ENCODE data around the gene CCDC88C.

The CCDC88C gene

GRCh38 chr14:91375720-91376452, 41.7 kb downstream of the CCDC88C start:
- Histone ChIP-seq H2BK12ac (ENCODE audit: low read length) (no peak overlapping the region), H3K27ac (ENCODE audit: low read depth, low read length) (no peak overlapping the region), H3K9me3 (ENCODE audit: insufficient read depth, low read depth, low read length) (no peaks in the 10 kb centered on the region), H3K27me3 (ENCODE audit: insufficient read depth, low read length) (no peaks in the 10 kb centered on the region), H3K79me1 (ENCODE audit: low read length) (no peaks in the 10 kb centered on the region), H3K18ac (ENCODE audit: low read length) (no peak overlapping the region), H3K4me3 (ENCODE audit: low read depth, low read length) (no peak overlapping the region), H3K14ac (ENCODE audit: low read length) (no peak overlapping the region), H2AFZ (ENCODE audit: insufficient read depth, low read length, poor library complexity) (no peak overlapping the region), H3K79me2 (ENCODE audit: control insufficient read depth, insufficient read depth, low read length, poor library complexity) (no peaks in the 10 kb centered on the region), H3K4ac (ENCODE audit: low read depth, low read length) (no peak overlapping the region), H2AK5ac (ENCODE audit: low read length) (no peak overlapping the region), H4K8ac (ENCODE audit: low read depth, low read length) (no peak overlapping the region), H4K12ac (ENCODE audit: low read depth, low read length) (no peak overlapping the region), H3K4me1 (ENCODE audit: control insufficient read depth in 1 of 2, insufficient read depth in 2 of 2, low read length in 2 of 2) (no peaks in the 10 kb centered on the region), H3K36me3 (ENCODE audit: control insufficient read depth in 1 of 2, insufficient read depth in 2 of 2, low read length in 2 of 2) (no peaks in the 10 kb centered on the region), H4K91ac (ENCODE audit: low read depth, low read length) (no peak overlapping the region), H3K23ac (ENCODE audit: low read length) (no peak overlapping the region), H3K9ac (ENCODE audit: low read length) (no peak overlapping the region), H2BK5ac (ENCODE audit: low read depth, low read length, poor library complexity) (no peak overlapping the region), H2BK120ac (ENCODE audit: insufficient read depth, low read length, poor library complexity) (no peak overlapping the region), H3K4me2 (ENCODE audit: low read length) (no peak overlapping the region)
- no CpG with 5 or more reads among the region's 25 CpGs for WGBS (ENCODE audit: extremely low coverage, insufficient coverage, insufficient read length)
- DNase-seq = no peak

DNA sequence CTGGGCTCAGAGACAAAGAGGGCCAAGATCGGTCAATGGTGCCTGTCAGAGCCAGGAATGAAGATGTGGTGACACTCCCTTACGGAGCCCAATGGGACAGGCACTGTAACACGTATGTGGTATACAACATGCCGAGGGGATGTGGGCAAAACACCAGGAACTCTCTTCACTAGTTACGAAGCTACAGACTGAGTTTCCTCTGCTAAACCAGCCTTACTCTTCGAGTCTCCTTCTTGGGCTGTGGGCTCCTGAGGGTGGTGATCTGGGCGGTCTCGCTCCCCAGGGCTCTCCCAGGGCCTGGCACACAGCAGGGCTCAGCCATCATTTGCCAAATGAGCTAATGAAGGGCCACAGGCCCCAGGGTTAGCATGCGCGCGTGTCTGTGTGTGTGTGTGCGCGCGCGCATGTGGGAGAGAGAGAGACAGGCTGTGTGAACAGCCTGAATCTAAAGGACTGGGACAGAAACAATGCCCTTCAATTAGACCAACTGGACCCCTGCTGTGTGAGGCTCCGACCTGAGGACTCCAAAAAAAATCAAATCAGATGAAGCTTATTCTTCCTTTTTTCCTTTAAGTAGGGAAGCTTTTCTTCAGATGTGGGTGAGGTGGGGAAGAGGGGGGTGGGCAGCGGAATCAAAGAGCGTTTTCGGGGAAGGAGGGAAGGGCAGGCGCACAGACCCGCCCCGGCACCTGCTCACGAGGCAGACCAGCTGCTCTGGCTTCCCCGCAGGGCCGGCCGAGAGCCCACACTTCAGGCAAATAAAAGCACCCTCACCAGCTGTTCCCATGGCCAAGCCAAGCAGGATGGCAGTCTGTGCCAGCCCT, 42.5 kb downstream of the CCDC88C start:
- H3K4me3 ChIP-seq (ENCODE audit: low read depth, low read length) = no peak overlapping the region
- no peaks in the 10 kb centered on the region for H3K9me3 ChIP-seq (ENCODE audit: insufficient read depth, low read depth, low read length)
- H3K27me3 ChIP-seq (ENCODE audit: insufficient read depth, low read length) = no peaks in the 10 kb centered on the region
- H3K14ac ChIP-seq (ENCODE audit: low read length) = no peak overlapping the region
- no peak overlapping the region for H2AK5ac ChIP-seq (ENCODE audit: low read length)
- no peak overlapping the region for H3K4ac ChIP-seq (ENCODE audit: low read depth, low read length)
- no peak overlapping the region for H2BK12ac ChIP-seq (ENCODE audit: low read length)
- no peaks in the 10 kb centered on the region for H3K79me1 ChIP-seq (ENCODE audit: low read length)
- WGBS (ENCODE audit: extremely low coverage, insufficient coverage, insufficient read length) = no CpG with 5 or more reads among the region's 26 CpGs
- no peak overlapping the region for H3K27ac ChIP-seq (ENCODE audit: low read depth, low read length)
- H2BK120ac ChIP-seq (ENCODE audit: insufficient read depth, low read length, poor library complexity) = no peak overlapping the region
- no peaks in the 10 kb centered on the region for H3K79me2 ChIP-seq (ENCODE audit: control insufficient read depth, insufficient read depth, low read length, poor library complexity)
- H3K4me2 ChIP-seq (ENCODE audit: low read length) = no peak overlapping the region
- no peak overlapping the region for H2BK5ac ChIP-seq (ENCODE audit: low read depth, low read length, poor library complexity)
- no peak overlapping the region for H4K12ac ChIP-seq (ENCODE audit: low read depth, low read length)
- no peak overlapping the region for H3K23ac ChIP-seq (ENCODE audit: low read length)
- no peak overlapping the region for H4K91ac ChIP-seq (ENCODE audit: low read depth, low read length)
- H2AFZ ChIP-seq (ENCODE audit: insufficient read depth, low read length, poor library complexity) = no peak overlapping the region
- no peaks in the 10 kb centered on the region for H3K4me1 ChIP-seq (ENCODE audit: control insufficient read depth in 1 of 2, insufficient read depth in 2 of 2, low read length in 2 of 2)
- no peaks in the 10 kb centered on the region for H3K36me3 ChIP-seq (ENCODE audit: control insufficient read depth in 1 of 2, insufficient read depth in 2 of 2, low read length in 2 of 2)
- no peak for DNase-seq
- H3K18ac ChIP-seq (ENCODE audit: low read length) = no peak overlapping the region
- H4K8ac ChIP-seq (ENCODE audit: low read depth, low read length) = no peak overlapping the region
- no peak overlapping the region for H3K9ac ChIP-seq (ENCODE audit: low read length)

DNA sequence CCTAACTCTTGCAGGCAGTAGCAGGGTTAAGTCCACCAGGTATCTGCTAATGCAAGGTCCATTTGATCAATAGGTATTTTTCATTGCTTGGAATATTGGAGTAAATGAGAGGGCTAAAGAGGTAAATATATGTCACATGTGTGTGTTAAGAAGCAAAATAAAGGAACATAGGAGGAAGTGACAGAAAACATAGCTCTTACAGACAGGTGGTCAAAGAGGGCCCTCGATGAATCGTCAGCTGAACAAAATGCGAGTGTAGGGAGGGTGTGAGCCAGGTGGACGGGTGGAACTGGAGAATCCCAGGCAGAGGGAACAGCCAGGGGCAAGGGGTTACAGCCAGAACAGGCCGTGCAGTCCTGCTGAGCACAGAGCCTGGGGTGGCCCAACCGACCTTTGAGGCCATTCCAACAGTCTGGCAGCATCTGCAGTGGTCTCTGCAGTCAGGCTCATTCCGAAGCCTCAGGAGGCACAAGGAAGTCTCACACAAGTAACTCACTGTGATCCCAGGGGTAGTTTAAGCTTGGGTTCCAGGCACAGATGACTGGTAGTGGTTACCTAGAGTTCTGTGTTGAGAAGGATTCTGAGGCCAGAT, 43.2 kb downstream of the CCDC88C start:
- Histone ChIP-seq H3K4me1 (ENCODE audit: control insufficient read depth in 1 of 2, insufficient read depth in 2 of 2, low read length in 2 of 2) (no peaks in the 10 kb centered on the region), H2AFZ (ENCODE audit: insufficient read depth, low read length, poor library complexity) (no peak overlapping the region), H3K4me2 (ENCODE audit: low read length) (no peak overlapping the region), H3K18ac (ENCODE audit: low read length) (no peak overlapping the region), H4K8ac (ENCODE audit: low read depth, low read length) (no peak overlapping the region), H3K79me1 (ENCODE audit: low read length) (no peaks in the 10 kb centered on the region), H3K23ac (ENCODE audit: low read length) (no peak overlapping the region), H3K27ac (ENCODE audit: low read depth, low read length) (no peak overlapping the region), H3K79me2 (ENCODE audit: control insufficient read depth, insufficient read depth, low read length, poor library complexity) (no peaks in the 10 kb centered on the region), H3K4me3 (ENCODE audit: low read depth, low read length) (no peak overlapping the region), H3K9me3 (ENCODE audit: insufficient read depth, low read depth, low read length) (no peaks in the 10 kb centered on the region), H3K9ac (ENCODE audit: low read length) (no peak overlapping the region), H3K27me3 (ENCODE audit: insufficient read depth, low read length) (no peaks in the 10 kb centered on the region), H2BK12ac (ENCODE audit: low read length) (no peak overlapping the region), H3K14ac (ENCODE audit: low read length) (no peak overlapping the region), H2BK120ac (ENCODE audit: insufficient read depth, low read length, poor library complexity) (no peak overlapping the region), H3K36me3 (ENCODE audit: control insufficient read depth in 1 of 2, insufficient read depth in 2 of 2, low read length in 2 of 2) (no peaks in the 10 kb centered on the region), H2BK5ac (ENCODE audit: low read depth, low read length, poor library complexity) (no peak overlapping the region), H3K4ac (ENCODE audit: low read depth, low read length) (no peak overlapping the region), H2AK5ac (ENCODE audit: low read length) (no peak overlapping the region), H4K91ac (ENCODE audit: low read depth, low read length) (no peak overlapping the region), H4K12ac (ENCODE audit: low read depth, low read length) (no peak overlapping the region)
- no CpG with 5 or more reads among the region's 7 CpGs for WGBS (ENCODE audit: extremely low coverage, insufficient coverage, insufficient read length)
- no peak for DNase-seq

DNA sequence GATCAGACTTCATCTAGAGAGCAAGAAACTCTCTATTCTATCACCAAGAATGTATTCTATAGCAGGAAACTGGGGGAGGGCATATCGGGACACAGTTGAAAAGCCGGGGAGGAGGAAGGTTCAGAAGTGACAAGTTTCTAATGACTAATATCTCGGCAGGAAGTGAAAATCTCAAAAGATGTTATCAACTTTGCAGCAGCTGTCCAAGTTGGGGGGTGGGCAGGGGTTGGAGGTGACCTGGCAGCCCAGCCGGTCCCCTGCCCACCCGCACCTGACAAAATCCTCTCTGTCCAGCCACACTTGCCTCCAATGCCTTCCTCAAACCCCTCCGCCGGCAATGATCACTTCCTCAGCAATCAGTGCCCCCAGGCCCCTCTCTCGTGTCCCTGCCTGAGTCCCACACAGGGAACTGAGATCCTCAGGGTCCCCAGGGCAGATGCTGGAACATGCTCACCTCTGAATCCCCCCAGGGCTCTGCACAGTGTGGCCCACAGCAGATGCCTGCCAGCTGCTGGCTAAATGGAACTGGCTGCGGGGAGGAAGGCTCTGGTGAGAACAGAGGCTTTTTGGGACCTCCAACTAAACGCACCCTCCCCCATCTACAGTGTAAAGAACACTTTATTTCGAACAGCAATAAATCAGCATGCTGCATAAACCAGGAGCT, 43.9 kb downstream of the CCDC88C start:
- H2BK5ac ChIP-seq (ENCODE audit: low read depth, low read length, poor library complexity) = no peak overlapping the region
- no peaks in the 10 kb centered on the region for H3K36me3 ChIP-seq (ENCODE audit: control insufficient read depth in 1 of 2, insufficient read depth in 2 of 2, low read length in 2 of 2)

More for the DNA sequence above, 43.9 kb downstream of the CCDC88C start:
- WGBS (ENCODE audit: extremely low coverage, insufficient coverage, insufficient read length) = no CpG with 5 or more reads among the region's 11 CpGs
- no peaks in the 10 kb centered on the region for H3K27me3 ChIP-seq (ENCODE audit: insufficient read depth, low read length)
- no peak overlapping the region for H2AK5ac ChIP-seq (ENCODE audit: low read length)
- H3K79me2 ChIP-seq (ENCODE audit: control insufficient read depth, insufficient read depth, low read length, poor library complexity) = no peaks in the 10 kb centered on the region
- H2AFZ ChIP-seq (ENCODE audit: insufficient read depth, low read length, poor library complexity) = no peak overlapping the region
- no peak overlapping the region for H3K27ac ChIP-seq (ENCODE audit: low read depth, low read length)
- no peak overlapping the region for H3K18ac ChIP-seq (ENCODE audit: low read length)
- no peak for DNase-seq
- no peak overlapping the region for H4K12ac ChIP-seq (ENCODE audit: low read depth, low read length)
- H3K79me1 ChIP-seq (ENCODE audit: low read length) = no peaks in the 10 kb centered on the region
- no peak overlapping the region for H3K4me3 ChIP-seq (ENCODE audit: low read depth, low read length)
- no peak overlapping the region for H4K91ac ChIP-seq (ENCODE audit: low read depth, low read length)
- no peak overlapping the region for H3K23ac ChIP-seq (ENCODE audit: low read length)
- H3K4ac ChIP-seq (ENCODE audit: low read depth, low read length) = no peak overlapping the region
- H2BK12ac ChIP-seq (ENCODE audit: low read length) = no peak overlapping the region
- H3K4me2 ChIP-seq (ENCODE audit: low read length) = no peak overlapping the region
- H3K14ac ChIP-seq (ENCODE audit: low read length) = no peak overlapping the region
- H2BK120ac ChIP-seq (ENCODE audit: insufficient read depth, low read length, poor library complexity) = no peak overlapping the region
- H3K9ac ChIP-seq (ENCODE audit: low read length) = no peak overlapping the region
- no peaks in the 10 kb centered on the region for H3K4me1 ChIP-seq (ENCODE audit: control insufficient read depth in 1 of 2, insufficient read depth in 2 of 2, low read length in 2 of 2)
- H4K8ac ChIP-seq (ENCODE audit: low read depth, low read length) = no peak overlapping the region
- H3K9me3 ChIP-seq (ENCODE audit: insufficient read depth, low read depth, low read length) = no peaks in the 10 kb centered on the region

All from trophoblast cell (in vitro differentiated cells and primary cell).